GM23338 (cell line): Measurements from ENCODE around the gene GMPR. TPM values are rescaled to one million over a fixed set of nuclear protein-coding genes. Genes with fewer than 3 reads are reported as not detected.

Experiments used
- ATAC-seq: fragments of 200-7000 bp; cut with Tn5 transposase; 3 replicates; pipeline ENCODE4 v1.9.1; 2020
- DNase-seq: peaks from one replicate; pipeline ENCODE4 v3.0.0-alpha.2; 2015; ENCODE audit warnings: low spot score
- H2AFZ ChIP-seq: fragments of 200-600 bp; sonication (generic); 2 replicates; pipeline ENCODE4 v1.8.0; 2016; ENCODE audit warnings: antibody characterized with exemption, mild to moderate bottlenecking, moderate library complexity
- H3F3A ChIP-seq: fragments of 200-600 bp; sonication (generic); replicated peaks from 2 replicates; pipeline ENCODE4 v1.8.0; 2017; ENCODE audit warnings: antibody characterized with exemption, mixed run types, low read depth
- H3K27ac ChIP-seq: fragments of 200-600 bp; sonication (generic); 2 replicates; pipeline ENCODE4 v1.6.1; 2016; ENCODE audit warnings: low read depth
- H3K27me3 ChIP-seq: fragments of 200-600 bp; sonication (generic); 2 replicates; pipeline ENCODE4 v1.8.0; 2016; ENCODE audit warnings: mild to moderate bottlenecking, mixed run types, moderate library complexity; ENCODE audit not compliant: insufficient read depth
- H3K36me3 ChIP-seq: fragments of 200-600 bp; sonication (generic); 2 replicates; pipeline ENCODE4 v1.8.0; 2016; ENCODE audit warnings: mild to moderate bottlenecking; ENCODE audit not compliant: insufficient read depth
- H3K4me1 ChIP-seq: fragments of 200-600 bp; sonication (generic); 2 replicates; pipeline ENCODE4 v1.8.0; 2016; ENCODE audit warnings: mild to moderate bottlenecking, moderate library complexity; ENCODE audit not compliant: insufficient read depth
- H3K4me2 ChIP-seq: fragments of 200-600 bp; sonication (generic); 2 replicates; pipeline ENCODE4 v1.7.1; 2017; ENCODE audit warnings: mixed run types
- H3K4me3 ChIP-seq: fragments of 200-600 bp; sonication (generic); 2 replicates; pipeline ENCODE4 v1.6.1; 2016; ENCODE audit warnings: mixed run types
- H3K79me2 ChIP-seq: fragments of 200-600 bp; sonication (generic); replicated peaks from 2 replicates; pipeline ENCODE4 v1.8.0; 2017; ENCODE audit warnings: mild to moderate bottlenecking; ENCODE audit not compliant: insufficient read depth
- H3K9me2 ChIP-seq: fragments of 200-600 bp; sonication (generic); 2 replicates; pipeline ENCODE4 v1.8.0; 2017; ENCODE audit not compliant: insufficient read depth
- H4K20me1 ChIP-seq: fragments of 200-600 bp; sonication (generic); replicated peaks from 2 replicates; pipeline ENCODE4 v1.8.0; 2017; ENCODE audit warnings: mild to moderate bottlenecking; ENCODE audit not compliant: insufficient read depth
- H3K27ac Mint-ChIP-seq: 2 replicates; pipeline ENCODE4 v1.8.0; 2020; ENCODE audit warnings: inconsistent platforms, mild to moderate bottlenecking, moderate library complexity, mixed read lengths
- H3K27me3 Mint-ChIP-seq: 3 replicates; pipeline ENCODE4 v1.8.0; 2022; ENCODE audit warnings: low read depth, mild to moderate bottlenecking, moderate library complexity, mixed read lengths, inconsistent platforms; ENCODE audit not compliant: insufficient read depth, poor library complexity
- H3K36me3 Mint-ChIP-seq: 3 replicates; pipeline ENCODE4 v1.8.0; 2021; ENCODE audit warnings: low read depth, mild to moderate bottlenecking, inconsistent platforms, moderate library complexity, mixed read lengths
- H3K4me1 Mint-ChIP-seq: 3 replicates; pipeline ENCODE4 v1.8.0; 2020; ENCODE audit warnings: mild to moderate bottlenecking, inconsistent platforms, mixed read lengths
- H3K4me3 Mint-ChIP-seq: 3 replicates; pipeline ENCODE4 v1.8.0; 2021; ENCODE audit warnings: moderate library complexity, mild to moderate bottlenecking, inconsistent platforms, mixed read lengths
- H3K9me3 Mint-ChIP-seq: 3 replicates; pipeline ENCODE4 v1.8.0; 2020; ENCODE audit warnings: moderate library complexity, mild to moderate bottlenecking, inconsistent platforms, mixed read lengths
- CREB1 ChIP-seq: fragments of 250-450 bp; sonication (Bioruptor Pico); IDR thresholded peaks from 2 replicates; pipeline ENCODE4 v1.5.0; 2020; ENCODE audit warnings: low read depth, mild to moderate bottlenecking, moderate library complexity
- EZH2 ChIP-seq: fragments of 200-600 bp; sonication (generic); IDR thresholded peaks from one replicate; pipeline ENCODE4 v1.8.0; 2017; ENCODE audit warnings: antibody characterized with exemption, mild to moderate bottlenecking, low read depth; ENCODE audit not compliant: unreplicated experiment
- EZH2phosphoT487 ChIP-seq: fragments of 200-600 bp; sonication (generic); IDR thresholded peaks from one replicate; pipeline ENCODE4 v1.8.1; 2018; ENCODE audit warnings: antibody characterized with exemption; ENCODE audit not compliant: unreplicated experiment
- JUNB ChIP-seq: IDR thresholded peaks from one replicate; pipeline ENCODE4 v1.6.1; 2016; ENCODE audit warnings: antibody characterized with exemption; ENCODE audit not compliant: unreplicated experiment
- NANOG ChIP-seq: IDR thresholded peaks from 2 replicates; pipeline ENCODE4 v1.6.1; 2016; ENCODE audit warnings: antibody characterized with exemption, borderline replicate concordance
- POLR2AphosphoS5 ChIP-seq: IDR thresholded peaks from 2 replicates; pipeline ENCODE4 v1.6.1; 2016; ENCODE audit warnings: antibody characterized with exemption, low read depth
- STAT1 ChIP-seq: IDR thresholded peaks from one replicate; pipeline ENCODE4 v1.6.1; 2016; ENCODE audit warnings: antibody characterized with exemption; ENCODE audit not compliant: unreplicated experiment
- ZNF114 ChIP-seq: fragments of 250-450 bp; sonication (Bioruptor Pico); IDR thresholded peaks from 2 replicates; pipeline ENCODE4 v1.5.0; 2020; ENCODE audit warnings: mild to moderate bottlenecking, moderate library complexity
- ZNF331 ChIP-seq: fragments of 250-450 bp; sonication (Bioruptor Pico); IDR thresholded peaks from 2 replicates; pipeline ENCODE4 v1.5.0; 2020; ENCODE audit warnings: low read depth, mild to moderate bottlenecking, moderate library complexity
- polyA plus RNA-seq: library from polyadenylated mRNA; unstranded; fragments of >200 nt; fragmentation: Nextera tagmentation; extraction: Ambion mirVana; gene quantifications from 2 replicates; pipeline ENCODE4 v1.2.1, GENCODE V29; 2016
- total RNA-seq: library from RNA; depleted of rRNA; stranded (reverse); fragments of >200 nt; shearing (Covaris generic); gene quantifications from 2 replicates; pipeline ENCODE4 v1.2.3, GENCODE V29; 2014
- TF ChIP-seq, protein P1 (sequence below): IDR thresholded peaks from 2 replicates; pipeline ENCODE4 v1.6.1; 2016; ENCODE audit warnings: antibody characterized with exemption
- TF ChIP-seq, protein P2 (sequence below), 2 experiments: fragments of 200-600 bp in 1 of 2; sonication (generic) in 1 of 2; conservative IDR thresholded peaks; 2 replicates each; pipeline versions ENCODE4 v1.5.1 to v1.6.1; 2016 to 2017; ENCODE audit warnings: antibody characterized with exemption in 2 of 2, low read depth in 2 of 2, mild to moderate bottlenecking in 2 of 2, moderate library complexity in 1 of 2
- TF ChIP-seq, protein P3 (sequence below): IDR thresholded peaks from one replicate; pipeline ENCODE4 v1.6.1; 2018; ENCODE audit warnings: antibody characterized with exemption; ENCODE audit not compliant: unreplicated experiment
- TF ChIP-seq, protein P4 (sequence below): fragments of 250-450 bp; sonication (Bioruptor Pico); IDR thresholded peaks from 2 replicates; pipeline ENCODE4 v1.5.0; 2020; ENCODE audit warnings: mild to moderate bottlenecking, moderate library complexity

GMPR gene
- total and polyA plus RNA-seq, 2 experiments from 2014 or later: 0.23 to 0.35 TPM

DNA sequence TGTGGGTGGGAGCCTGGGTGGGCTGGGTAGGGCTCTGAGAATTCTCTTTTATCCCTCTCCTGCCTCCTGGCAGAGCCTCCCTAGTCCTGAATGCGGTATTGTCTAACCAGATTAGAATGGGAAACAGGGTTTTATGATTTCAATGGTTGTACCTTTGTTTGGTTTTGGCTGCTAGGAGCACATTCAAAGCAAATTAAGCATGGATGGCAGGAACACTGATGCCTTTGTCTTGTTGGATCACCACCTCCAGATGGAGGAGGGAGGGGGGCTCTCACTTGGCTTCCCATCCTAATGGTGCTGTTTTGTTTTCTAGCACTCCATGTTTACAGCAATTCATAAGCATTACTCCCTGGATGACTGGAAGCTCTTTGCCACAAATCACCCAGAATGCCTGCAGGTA, 11.6 kb downstream of the GMPR start:
- Mint-ChIP-seq H3K36me3 (no peaks in the 10 kb centered on the region), H3K9me3 (no peaks in the 10 kb centered on the region), H3K4me3 (no peak overlapping the region), H3K4me1 (peaks cover 9% of the 10 kb centered on the region; the same call in 2 of the 3 replicates), H3K27me3 (peaks cover 17% of the 10 kb centered on the region), H3K27ac (no peak overlapping the region)
- TF ChIP-seq ZNF331: no peak
- TF ChIP-seq POLR2AphosphoS5: no peak
- TF ChIP-seq, protein P1, sequence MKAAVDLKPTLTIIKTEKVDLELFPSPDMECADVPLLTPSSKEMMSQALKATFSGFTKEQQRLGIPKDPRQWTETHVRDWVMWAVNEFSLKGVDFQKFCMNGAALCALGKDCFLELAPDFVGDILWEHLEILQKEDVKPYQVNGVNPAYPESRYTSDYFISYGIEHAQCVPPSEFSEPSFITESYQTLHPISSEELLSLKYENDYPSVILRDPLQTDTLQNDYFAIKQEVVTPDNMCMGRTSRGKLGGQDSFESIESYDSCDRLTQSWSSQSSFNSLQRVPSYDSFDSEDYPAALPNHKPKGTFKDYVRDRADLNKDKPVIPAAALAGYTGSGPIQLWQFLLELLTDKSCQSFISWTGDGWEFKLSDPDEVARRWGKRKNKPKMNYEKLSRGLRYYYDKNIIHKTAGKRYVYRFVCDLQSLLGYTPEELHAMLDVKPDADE: no peak
- TF ChIP-seq JUNB: no peak
- no peak for TF ChIP-seq STAT1
- TF ChIP-seq, protein P2, sequence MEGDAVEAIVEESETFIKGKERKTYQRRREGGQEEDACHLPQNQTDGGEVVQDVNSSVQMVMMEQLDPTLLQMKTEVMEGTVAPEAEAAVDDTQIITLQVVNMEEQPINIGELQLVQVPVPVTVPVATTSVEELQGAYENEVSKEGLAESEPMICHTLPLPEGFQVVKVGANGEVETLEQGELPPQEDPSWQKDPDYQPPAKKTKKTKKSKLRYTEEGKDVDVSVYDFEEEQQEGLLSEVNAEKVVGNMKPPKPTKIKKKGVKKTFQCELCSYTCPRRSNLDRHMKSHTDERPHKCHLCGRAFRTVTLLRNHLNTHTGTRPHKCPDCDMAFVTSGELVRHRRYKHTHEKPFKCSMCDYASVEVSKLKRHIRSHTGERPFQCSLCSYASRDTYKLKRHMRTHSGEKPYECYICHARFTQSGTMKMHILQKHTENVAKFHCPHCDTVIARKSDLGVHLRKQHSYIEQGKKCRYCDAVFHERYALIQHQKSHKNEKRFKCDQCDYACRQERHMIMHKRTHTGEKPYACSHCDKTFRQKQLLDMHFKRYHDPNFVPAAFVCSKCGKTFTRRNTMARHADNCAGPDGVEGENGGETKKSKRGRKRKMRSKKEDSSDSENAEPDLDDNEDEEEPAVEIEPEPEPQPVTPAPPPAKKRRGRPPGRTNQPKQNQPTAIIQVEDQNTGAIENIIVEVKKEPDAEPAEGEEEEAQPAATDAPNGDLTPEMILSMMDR (conservative IDR thresholded peaks at IDR 0.05; ENCODE audit: low read depth in 2 of 2): no peak
- TF ChIP-seq CREB1 (CRISPR knock-in tag): no peak
- TF ChIP-seq EZH2: no peak
- TF ChIP-seq, protein P3, sequence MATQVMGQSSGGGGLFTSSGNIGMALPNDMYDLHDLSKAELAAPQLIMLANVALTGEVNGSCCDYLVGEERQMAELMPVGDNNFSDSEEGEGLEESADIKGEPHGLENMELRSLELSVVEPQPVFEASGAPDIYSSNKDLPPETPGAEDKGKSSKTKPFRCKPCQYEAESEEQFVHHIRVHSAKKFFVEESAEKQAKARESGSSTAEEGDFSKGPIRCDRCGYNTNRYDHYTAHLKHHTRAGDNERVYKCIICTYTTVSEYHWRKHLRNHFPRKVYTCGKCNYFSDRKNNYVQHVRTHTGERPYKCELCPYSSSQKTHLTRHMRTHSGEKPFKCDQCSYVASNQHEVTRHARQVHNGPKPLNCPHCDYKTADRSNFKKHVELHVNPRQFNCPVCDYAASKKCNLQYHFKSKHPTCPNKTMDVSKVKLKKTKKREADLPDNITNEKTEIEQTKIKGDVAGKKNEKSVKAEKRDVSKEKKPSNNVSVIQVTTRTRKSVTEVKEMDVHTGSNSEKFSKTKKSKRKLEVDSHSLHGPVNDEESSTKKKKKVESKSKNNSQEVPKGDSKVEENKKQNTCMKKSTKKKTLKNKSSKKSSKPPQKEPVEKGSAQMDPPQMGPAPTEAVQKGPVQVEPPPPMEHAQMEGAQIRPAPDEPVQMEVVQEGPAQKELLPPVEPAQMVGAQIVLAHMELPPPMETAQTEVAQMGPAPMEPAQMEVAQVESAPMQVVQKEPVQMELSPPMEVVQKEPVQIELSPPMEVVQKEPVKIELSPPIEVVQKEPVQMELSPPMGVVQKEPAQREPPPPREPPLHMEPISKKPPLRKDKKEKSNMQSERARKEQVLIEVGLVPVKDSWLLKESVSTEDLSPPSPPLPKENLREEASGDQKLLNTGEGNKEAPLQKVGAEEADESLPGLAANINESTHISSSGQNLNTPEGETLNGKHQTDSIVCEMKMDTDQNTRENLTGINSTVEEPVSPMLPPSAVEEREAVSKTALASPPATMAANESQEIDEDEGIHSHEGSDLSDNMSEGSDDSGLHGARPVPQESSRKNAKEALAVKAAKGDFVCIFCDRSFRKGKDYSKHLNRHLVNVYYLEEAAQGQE: no peak
- no peak for TF ChIP-seq NANOG
- TF ChIP-seq, protein P4, sequence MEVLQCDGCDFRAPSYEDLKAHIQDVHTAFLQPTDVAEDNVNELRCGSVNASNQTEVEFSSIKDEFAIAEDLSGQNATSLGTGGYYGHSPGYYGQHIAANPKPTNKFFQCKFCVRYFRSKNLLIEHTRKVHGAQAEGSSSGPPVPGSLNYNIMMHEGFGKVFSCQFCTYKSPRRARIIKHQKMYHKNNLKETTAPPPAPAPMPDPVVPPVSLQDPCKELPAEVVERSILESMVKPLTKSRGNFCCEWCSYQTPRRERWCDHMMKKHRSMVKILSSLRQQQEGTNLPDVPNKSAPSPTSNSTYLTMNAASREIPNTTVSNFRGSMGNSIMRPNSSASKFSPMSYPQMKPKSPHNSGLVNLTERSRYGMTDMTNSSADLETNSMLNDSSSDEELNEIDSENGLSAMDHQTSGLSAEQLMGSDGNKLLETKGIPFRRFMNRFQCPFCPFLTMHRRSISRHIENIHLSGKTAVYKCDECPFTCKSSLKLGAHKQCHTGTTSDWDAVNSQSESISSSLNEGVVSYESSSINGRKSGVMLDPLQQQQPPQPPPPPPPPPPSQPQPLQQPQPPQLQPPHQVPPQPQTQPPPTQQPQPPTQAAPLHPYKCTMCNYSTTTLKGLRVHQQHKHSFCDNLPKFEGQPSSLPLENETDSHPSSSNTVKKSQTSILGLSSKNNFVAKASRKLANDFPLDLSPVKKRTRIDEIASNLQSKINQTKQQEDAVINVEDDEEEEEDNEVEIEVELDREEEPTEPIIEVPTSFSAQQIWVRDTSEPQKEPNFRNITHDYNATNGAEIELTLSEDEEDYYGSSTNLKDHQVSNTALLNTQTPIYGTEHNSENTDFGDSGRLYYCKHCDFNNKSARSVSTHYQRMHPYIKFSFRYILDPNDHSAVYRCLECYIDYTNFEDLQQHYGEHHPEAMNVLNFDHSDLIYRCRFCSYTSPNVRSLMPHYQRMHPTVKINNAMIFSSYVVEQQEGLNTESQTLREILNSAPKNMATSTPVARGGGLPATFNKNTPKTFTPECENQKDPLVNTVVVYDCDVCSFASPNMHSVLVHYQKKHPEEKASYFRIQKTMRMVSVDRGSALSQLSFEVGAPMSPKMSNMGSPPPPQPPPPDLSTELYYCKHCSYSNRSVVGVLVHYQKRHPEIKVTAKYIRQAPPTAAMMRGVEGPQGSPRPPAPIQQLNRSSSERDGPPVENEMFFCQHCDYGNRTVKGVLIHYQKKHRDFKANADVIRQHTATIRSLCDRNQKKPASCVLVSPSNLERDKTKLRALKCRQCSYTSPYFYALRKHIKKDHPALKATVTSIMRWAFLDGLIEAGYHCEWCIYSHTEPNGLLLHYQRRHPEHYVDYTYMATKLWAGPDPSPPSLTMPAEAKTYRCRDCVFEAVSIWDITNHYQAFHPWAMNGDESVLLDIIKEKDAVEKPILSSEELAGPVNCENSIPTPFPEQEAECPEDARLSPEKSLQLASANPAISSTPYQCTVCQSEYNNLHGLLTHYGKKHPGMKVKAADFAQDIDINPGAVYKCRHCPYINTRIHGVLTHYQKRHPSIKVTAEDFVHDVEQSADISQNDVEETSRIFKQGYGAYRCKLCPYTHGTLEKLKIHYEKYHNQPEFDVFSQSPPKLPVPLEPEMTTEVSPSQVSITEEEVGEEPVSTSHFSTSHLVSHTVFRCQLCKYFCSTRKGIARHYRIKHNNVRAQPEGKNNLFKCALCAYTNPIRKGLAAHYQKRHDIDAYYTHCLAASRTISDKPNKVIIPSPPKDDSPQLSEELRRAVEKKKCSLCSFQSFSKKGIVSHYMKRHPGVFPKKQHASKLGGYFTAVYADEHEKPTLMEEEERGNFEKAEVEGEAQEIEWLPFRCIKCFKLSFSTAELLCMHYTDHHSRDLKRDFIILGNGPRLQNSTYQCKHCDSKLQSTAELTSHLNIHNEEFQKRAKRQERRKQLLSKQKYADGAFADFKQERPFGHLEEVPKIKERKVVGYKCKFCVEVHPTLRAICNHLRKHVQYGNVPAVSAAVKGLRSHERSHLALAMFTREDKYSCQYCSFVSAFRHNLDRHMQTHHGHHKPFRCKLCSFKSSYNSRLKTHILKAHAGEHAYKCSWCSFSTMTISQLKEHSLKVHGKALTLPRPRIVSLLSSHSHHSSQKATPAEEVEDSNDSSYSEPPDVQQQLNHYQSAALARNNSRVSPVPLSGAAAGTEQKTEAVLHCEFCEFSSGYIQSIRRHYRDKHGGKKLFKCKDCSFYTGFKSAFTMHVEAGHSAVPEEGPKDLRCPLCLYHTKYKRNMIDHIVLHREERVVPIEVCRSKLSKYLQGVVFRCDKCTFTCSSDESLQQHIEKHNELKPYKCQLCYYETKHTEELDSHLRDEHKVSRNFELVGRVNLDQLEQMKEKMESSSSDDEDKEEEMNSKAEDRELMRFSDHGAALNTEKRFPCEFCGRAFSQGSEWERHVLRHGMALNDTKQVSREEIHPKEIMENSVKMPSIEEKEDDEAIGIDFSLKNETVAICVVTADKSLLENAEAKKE (CRISPR knock-in tag): no peak
- TF ChIP-seq ZNF114 (CRISPR knock-in tag): no peak
- TF ChIP-seq EZH2phosphoT487: no peak
- Histone ChIP-seq H3K9me2 (no peaks in the 10 kb centered on the region), H3K27me3 (no peaks in the 10 kb centered on the region), H3K4me1 (no peaks in the 10 kb centered on the region; the same call in 1 of the 2 replicates), H3K36me3 (no peaks in the 10 kb centered on the region), H3F3A (no peaks in the 10 kb centered on the region), H2AFZ (peak overlapping the region; percentile 90), H3K79me2 (no peaks in the 10 kb centered on the region), H3K4me2 (no peak overlapping the region), H3K4me3 (no peak overlapping the region), H3K27ac (no peak overlapping the region), H4K20me1 (no peaks in the 10 kb centered on the region)
- peak; percentile 50 for ATAC-seq
- DNase-seq: no peak
